SK-N-MC (cell line): Measurements from ENCODE around the gene OR4Q2.

Source experiments
- EZH2 ChIP-seq: fragments of 200-600 bp; sonication (generic); IDR thresholded peaks from one replicate; pipeline ENCODE4 v1.6.1; 2017; ENCODE audit warnings: antibody characterized with exemption
- POLR2AphosphoS5 ChIP-seq: IDR thresholded peaks from 2 replicates; pipeline ENCODE4 v1.6.1; 2012; ENCODE audit warnings: mild to moderate bottlenecking, low read depth, low read length, borderline replicate concordance

GRCh38 chr14:20002319-20002718, 356 bp downstream of the OR4Q2 start:
- no peak for TF ChIP-seq POLR2AphosphoS5
- no peak for TF ChIP-seq EZH2
